ENCODE results near the gene REELD1.

The REELD1 gene

GRCh38 chr4:146232131-146232722 lies 17.9 kb downstream of the REELD1 start:
- H3K4me3 ChIP-seq (ENCODE audit: low read length, poor library complexity, severe bottlenecking): no peak overlapping the region

GRCh38 chr4:146235654-146236177 lies 21.4 kb downstream of the REELD1 start:
- H2AFZ ChIP-seq (ENCODE audit: low read length): no peak overlapping the region

More at GRCh38 chr4:146232131-146232722, 17.9 kb downstream of the REELD1 start:
- Histone ChIP-seq H2AFZ (ENCODE audit: low read length) (no peak overlapping the region), H3K9me3 (ENCODE audit: insufficient read depth, low read depth, low read length) (no peaks in the 10 kb centered on the region), H4K20me1 (ENCODE audit: insufficient read depth, low read length, poor library complexity, severe bottlenecking) (no peaks in the 10 kb centered on the region), H3K9me2 (replicated peaks; ENCODE audit: low read depth, low read length) (no peaks in the 10 kb centered on the region), H3K9ac (ENCODE audit: low read depth, low read length, poor library complexity, severe bottlenecking) (no peak overlapping the region), H3F3A (ENCODE audit: low read depth) (no peaks in the 10 kb centered on the region), H3K4me2 (ENCODE audit: low read depth, low read length, poor library complexity, severe bottlenecking) (no peak overlapping the region), H3K79me2 (ENCODE audit: insufficient read depth, low read length) (no peaks in the 10 kb centered on the region), H3K36me3 (ENCODE audit: insufficient read depth, low read length) (no peaks in the 10 kb centered on the region), H3K27me3 (ENCODE audit: insufficient read depth, low read length, poor library complexity, severe bottlenecking) (no peaks in the 10 kb centered on the region), H3K4me1 (ENCODE audit: insufficient read depth, low read length, poor library complexity, severe bottlenecking) (peaks cover 7% of the 10 kb centered on the region)
- TF ChIP-seq EZH2phosphoT487 (IDR thresholded peaks at IDR 0.05; ENCODE audit: borderline replicate concordance) (no peak), CTCF (conservative IDR thresholded peaks at IDR 0.05; ENCODE audit: low read length) (no peak)

GRCh38 chr4:146236216-146236615 lies 21.9 kb downstream of the REELD1 start:
- H3K4me3 ChIP-seq (ENCODE audit: low read length, poor library complexity, severe bottlenecking): no peak overlapping the region
- no peaks in the 10 kb centered on the region for H3K36me3 ChIP-seq (ENCODE audit: insufficient read depth, low read length)
- H2AFZ ChIP-seq (ENCODE audit: low read length): no peak overlapping the region
- no peak overlapping the region for H3K4me2 ChIP-seq (ENCODE audit: low read depth, low read length, poor library complexity, severe bottlenecking)
- H3K27me3 ChIP-seq (ENCODE audit: insufficient read depth, low read length, poor library complexity, severe bottlenecking): no peaks in the 10 kb centered on the region
- no peaks in the 10 kb centered on the region for H3F3A ChIP-seq (ENCODE audit: low read depth)
- no peak overlapping the region for H3K9ac ChIP-seq (ENCODE audit: low read depth, low read length, poor library complexity, severe bottlenecking)
- no peaks in the 10 kb centered on the region for H3K9me3 ChIP-seq (ENCODE audit: insufficient read depth, low read depth, low read length)
- H4K20me1 ChIP-seq (ENCODE audit: insufficient read depth, low read length, poor library complexity, severe bottlenecking): no peaks in the 10 kb centered on the region
- H3K9me2 ChIP-seq (replicated peaks; ENCODE audit: low read depth, low read length): no peaks in the 10 kb centered on the region
- TF ChIP-seq CTCF (conservative IDR thresholded peaks at IDR 0.05; ENCODE audit: low read length): no peak
- no peak for TF ChIP-seq EZH2phosphoT487 (IDR thresholded peaks at IDR 0.05; ENCODE audit: borderline replicate concordance)
- H3K79me2 ChIP-seq (ENCODE audit: insufficient read depth, low read length): no peaks in the 10 kb centered on the region
- H3K4me1 ChIP-seq (ENCODE audit: insufficient read depth, low read length, poor library complexity, severe bottlenecking): no peaks in the 10 kb centered on the region

More at GRCh38 chr4:146235654-146236177, 21.4 kb downstream of the REELD1 start:
- Histone ChIP-seq H4K20me1 (ENCODE audit: insufficient read depth, low read length, poor library complexity, severe bottlenecking) (no peaks in the 10 kb centered on the region), H3F3A (ENCODE audit: low read depth) (no peaks in the 10 kb centered on the region), H3K79me2 (ENCODE audit: insufficient read depth, low read length) (no peaks in the 10 kb centered on the region), H3K4me1 (ENCODE audit: insufficient read depth, low read length, poor library complexity, severe bottlenecking) (no peaks in the 10 kb centered on the region), H3K9me3 (ENCODE audit: insufficient read depth, low read depth, low read length) (no peaks in the 10 kb centered on the region), H3K27me3 (ENCODE audit: insufficient read depth, low read length, poor library complexity, severe bottlenecking) (no peaks in the 10 kb centered on the region), H3K36me3 (ENCODE audit: insufficient read depth, low read length) (no peaks in the 10 kb centered on the region), H3K9me2 (replicated peaks; ENCODE audit: low read depth, low read length) (no peaks in the 10 kb centered on the region), H3K4me2 (ENCODE audit: low read depth, low read length, poor library complexity, severe bottlenecking) (no peak overlapping the region), H3K9ac (ENCODE audit: low read depth, low read length, poor library complexity, severe bottlenecking) (no peak overlapping the region), H3K4me3 (ENCODE audit: low read length, poor library complexity, severe bottlenecking) (no peak overlapping the region)
- no peak for TF ChIP-seq CTCF (conservative IDR thresholded peaks at IDR 0.05; ENCODE audit: low read length)
- TF ChIP-seq EZH2phosphoT487 (IDR thresholded peaks at IDR 0.05; ENCODE audit: borderline replicate concordance): no peak

Measured in Loucy (cell line).